ENCODE results near the gene FAHD1.

GRCh38 chr16:1861730-1862129, 34.7 kb downstream of the FAHD1 start:
- no peak for TF ChIP-seq CTCF (IDR thresholded peaks at IDR 0.05; ENCODE audit: poor library complexity, severe bottlenecking)
- no peak for TF ChIP-seq REST (IDR thresholded peaks at IDR 0.05; ENCODE audit: borderline replicate concordance)

All from neural cell (in vitro differentiated cells).